Thyroid gland (tissue), 4 donors: Measurements from ENCODE around the gene ZDHHC8. TPM values are rescaled to one million over a fixed set of nuclear protein-coding genes. Genes with fewer than 3 reads are reported as not detected.

Source experiments
- DNase-seq, 2 donors: peaks; one replicate each; pipeline ENCODE4 v3.0.0-alpha.2; 2019
- H3K27ac ChIP-seq, 3 donors: fragments of 200-600 bp; sonication (generic); 1 replicate in 2 of 3; 2 replicates in 1 of 3; pipeline ENCODE4 v1.5.1; 2016 to 2019; ENCODE audit warnings: mild to moderate bottlenecking in 1 of 3, moderate library complexity in 1 of 3
- H3K27me3 ChIP-seq: fragments of 200-600 bp; sonication (generic); one replicate; pipeline ENCODE4 v1.5.1; 2019
- H3K36me3 ChIP-seq, 2 donors: fragments of 200-600 bp; sonication (generic); one replicate each; pipeline ENCODE4 v1.5.1; 2016 to 2019
- H3K4me1 ChIP-seq, 2 donors: fragments of 200-600 bp; sonication (generic); one replicate each; pipeline ENCODE4 v1.5.1; 2017 to 2019
- H3K4me3 ChIP-seq, 3 donors: fragments of 200-600 bp; sonication (generic); replicated peaks in 1 of 3; 1 replicate in 2 of 3; 2 replicates in 1 of 3; pipeline ENCODE4 v1.5.1; 2016; ENCODE audit warnings: mild to moderate bottlenecking in 1 of 3
- H3K9me3 ChIP-seq: fragments of 200-600 bp; sonication (generic); one replicate; pipeline ENCODE4 v1.5.1; 2017
- CTCF ChIP-seq, 6 experiments: fragments of 200-600 bp in 3 of 6; fragments of 450-650 bp in 3 of 6; sonication (generic) in 3 of 6; IDR thresholded peaks; one replicate each; pipeline ENCODE4 v1.5.1; 2016 to 2019; ENCODE audit warnings: antibody characterized with exemption in 6 of 6, mild to moderate bottlenecking in 2 of 6, inconsistent platforms in 1 of 6, moderate library complexity in 1 of 6
- POLR2A ChIP-seq, 2 donors: fragments of 450-650 bp; IDR thresholded peaks; one replicate each; pipeline ENCODE4 v1.6.1; 2017; ENCODE audit warnings: antibody characterized with exemption in 2 of 2, mild to moderate bottlenecking in 2 of 2, moderate library complexity in 1 of 2
- WGBS, 2 donors: methylation state at CpG; one replicate each; pipeline ENCODE4 v1.1.5; 2017; 5-methylcytosine and 5-hydroxymethylcytosine counted together
- intact Hi-C: fragments of 100-400 bp; cut with DNase I; formaldehyde crosslinking; loops from one replicate; pipeline ENCODE4 v1.15.1; 2023
- total RNA-seq, 4 donors: library from RNA; depleted of rRNA; stranded (reverse); fragments of >200 nt; gene quantifications; one replicate each; pipeline ENCODE4 v1.2.3, GENCODE V29; 2016

Gene ZDHHC8
- total RNA-seq, 4 donors from 2014 or later: 13.4 to 22.4 (median 18.9) TPM

DNA sequence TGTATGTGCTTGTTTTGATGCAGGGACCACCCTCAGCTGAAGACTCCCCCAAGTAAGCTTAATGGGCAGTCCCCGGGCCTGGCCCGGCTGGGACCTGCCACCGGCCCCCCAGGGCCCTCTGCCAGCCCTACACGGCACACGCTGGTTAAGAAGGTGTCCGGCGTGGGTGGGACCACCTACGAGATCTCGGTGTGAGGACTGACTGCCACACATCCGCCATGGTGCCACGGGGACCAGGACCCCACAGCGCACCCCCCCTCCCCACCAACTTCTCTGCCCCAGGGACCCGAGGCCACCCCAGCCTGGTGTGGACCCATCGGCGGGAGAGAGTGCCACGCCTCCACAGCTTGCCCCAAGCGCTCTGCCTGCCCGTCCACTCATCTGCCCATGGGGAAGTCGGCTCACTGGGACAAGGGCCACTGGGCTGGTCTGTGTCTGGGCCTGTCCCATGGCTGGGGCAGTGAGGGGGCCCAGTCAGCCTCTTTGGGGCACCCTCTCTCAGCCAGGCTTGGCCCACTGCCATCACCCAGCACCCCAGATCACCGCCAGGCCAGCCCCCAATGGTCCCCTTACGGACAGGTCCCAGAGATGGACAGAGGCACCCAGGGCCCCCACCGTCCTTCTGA, 13.7 kb downstream of the ZDHHC8 start:
- no peaks in the 10 kb centered on the region for H3K9me3 ChIP-seq
- no peaks in the 10 kb centered on the region for H3K27me3 ChIP-seq
- H3K36me3 ChIP-seq: peaks cover 0 to 5% of the 10 kb centered on the region in 2 donors
- intact Hi-C loops: no loop called here
- H3K4me3 ChIP-seq: no peak overlapping the region
- 90 to 93% methylated on average over 8 to 16 of the region's 22 CpGs for WGBS, 2 donors
- H3K4me1 ChIP-seq: no peaks in the 10 kb centered on the region
- no peak overlapping the region for H3K27ac ChIP-seq
- no peak for DNase-seq
- TF ChIP-seq CTCF (IDR thresholded peaks at IDR 0.05) (no peak), POLR2A (IDR thresholded peaks at IDR 0.05) (no peak)

- Histone ChIP-seq H3K27ac (no peak overlapping the region), H3K27me3 (no peaks in the 10 kb centered on the region), H3K9me3 (no peaks in the 10 kb centered on the region), H3K36me3 (peaks cover 0 to 5% of the 10 kb centered on the region in 2 donors), H3K4me3 (no peak overlapping the region), H3K4me1 (no peaks in the 10 kb centered on the region)
- intact Hi-C loops: no loop called here
- no peak for DNase-seq
- no peak for TF ChIP-seq POLR2A (IDR thresholded peaks at IDR 0.05)
- no peak for TF ChIP-seq CTCF (IDR thresholded peaks at IDR 0.05)
- 93 to 94% methylated on average over 11 to 14 of the region's 21 CpGs for WGBS, 2 donors
These were observed 14.2 kb downstream of the ZDHHC8 start for GRCh38 chr22:20145832-20146223.

GRCh38 chr22:20146777-20147176, 15.2 kb downstream of the ZDHHC8 start:
- WGBS, 2 donors: 86% methylated on average over 11 of the region's 22 CpGs; no CpG with 5 or more reads in 1 of the 2 donors
- TF ChIP-seq POLR2A (IDR thresholded peaks at IDR 0.05) (no peak), CTCF (IDR thresholded peaks at IDR 0.05) (no peak)

DNA sequence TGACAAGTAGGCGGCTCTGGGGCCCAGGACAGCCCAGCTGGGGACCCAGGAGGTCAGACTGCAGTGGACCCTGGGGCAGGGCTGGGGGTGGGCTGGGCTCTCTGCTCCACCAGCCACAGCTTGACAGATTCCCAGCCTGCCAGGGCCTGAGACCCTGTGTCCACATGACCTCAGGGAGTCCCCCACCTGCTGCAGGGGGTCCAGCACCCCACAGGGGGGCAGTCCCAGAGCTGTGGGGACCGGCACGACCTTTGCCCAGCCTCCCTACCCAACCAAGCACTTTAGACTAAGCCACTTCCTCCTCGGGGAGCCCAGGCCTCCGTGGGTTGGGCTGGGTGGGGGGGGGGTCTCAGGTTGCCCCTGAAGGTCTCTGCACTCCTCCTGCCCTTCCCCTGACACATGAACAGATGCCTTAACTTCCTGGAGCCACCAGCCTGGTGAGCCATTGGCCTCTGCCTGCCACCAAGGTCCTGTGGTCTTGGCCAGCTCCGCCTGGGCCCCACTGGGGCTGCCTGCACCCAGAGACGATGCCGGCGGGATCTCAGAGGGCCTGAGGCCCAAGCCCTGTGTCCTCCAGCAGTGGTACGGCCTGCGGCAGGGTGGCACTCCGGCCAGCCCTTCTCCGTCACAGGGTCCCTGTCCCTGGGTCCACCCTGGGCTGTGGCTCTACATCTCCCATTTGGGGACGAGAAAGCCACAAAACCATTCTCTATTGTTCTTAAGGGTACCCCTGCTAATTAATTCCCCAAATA, 15.8 kb downstream of the ZDHHC8 start:
- no peaks in the 10 kb centered on the region for H3K9me3 ChIP-seq
- no peak for DNase-seq
- intact Hi-C loops: no loop called here
- H3K36me3 ChIP-seq: peaks cover 0 to 5% of the 10 kb centered on the region in 2 donors
- no peak overlapping the region for H3K27ac ChIP-seq
- no peaks in the 10 kb centered on the region for H3K27me3 ChIP-seq
- no peaks in the 10 kb centered on the region for H3K4me1 ChIP-seq
- H3K4me3 ChIP-seq: no peak overlapping the region
- WGBS, 2 donors: 88 to 89% methylated on average over 11 to 12 of the region's 14 CpGs
- no peak for TF ChIP-seq CTCF (IDR thresholded peaks at IDR 0.05)
- no peak for TF ChIP-seq POLR2A (IDR thresholded peaks at IDR 0.05)

More at GRCh38 chr22:20146777-20147176, 15.2 kb downstream of the ZDHHC8 start:
- Histone ChIP-seq H3K27me3 (no peaks in the 10 kb centered on the region), H3K4me3 (no peak overlapping the region), H3K9me3 (no peaks in the 10 kb centered on the region), H3K27ac (no peak overlapping the region), H3K36me3 (peaks cover 0 to 5% of the 10 kb centered on the region in 2 donors), H3K4me1 (no peaks in the 10 kb centered on the region)
- no peak for DNase-seq
- intact Hi-C loops: no loop called here

DNA sequence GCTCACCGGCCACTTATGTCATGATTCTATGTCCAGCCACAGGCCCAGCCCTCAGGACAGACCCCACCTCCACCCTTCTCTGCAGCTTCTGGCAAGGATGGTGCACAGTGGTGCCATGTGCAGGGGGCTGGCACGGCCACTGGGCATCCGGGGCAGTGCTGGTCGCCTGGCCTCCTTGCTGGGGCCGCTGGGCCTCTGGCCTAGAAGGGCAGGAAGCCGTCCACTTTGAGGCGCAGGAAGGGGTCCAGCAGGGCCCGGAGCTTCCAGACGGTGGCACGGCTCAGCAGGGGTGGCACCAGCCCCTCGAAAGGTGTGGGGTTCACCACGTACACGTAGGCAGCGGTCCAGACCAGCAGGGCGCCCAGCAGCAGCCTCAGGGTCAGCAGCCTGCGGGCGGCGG, 16.8 kb downstream of the ZDHHC8 start:
- Histone ChIP-seq H3K36me3 (peaks cover 0 to 2% of the 10 kb centered on the region in 2 donors), H3K4me1 (no peaks in the 10 kb centered on the region), H3K9me3 (no peaks in the 10 kb centered on the region), H3K27me3 (no peaks in the 10 kb centered on the region), H3K27ac (no peak overlapping the region), H3K4me3 (no peak overlapping the region)
- no peak for DNase-seq
- WGBS, 2 donors: 77 to 97% methylated on average over 6 to 8 of the region's 18 CpGs
- intact Hi-C loops: no loop called here
- TF ChIP-seq CTCF (IDR thresholded peaks at IDR 0.05) (no peak), POLR2A (IDR thresholded peaks at IDR 0.05) (no peak)
